Gastrocnemius medialis (tissue), 4 donors: ENCODE results near the gene MTOR.

ENCODE experiments used
- POLR2A ChIP-seq, 2 donors: fragments of 450-650 bp; IDR thresholded peaks; one replicate each; pipeline ENCODE4 v1.6.1; 2017; ENCODE audit warnings: antibody characterized with exemption in 2 of 2, mild to moderate bottlenecking in 2 of 2, moderate library complexity in 2 of 2
- TF ChIP-seq, protein P1 (sequence below), 5 experiments: fragments of 450-650 bp in 3 of 5; fragments of 200-600 bp in 2 of 5; sonication (generic) in 2 of 5; IDR thresholded peaks in 4 of 5; conservative IDR thresholded peaks in 1 of 5; 1 replicate in 4 of 5; 2 replicates in 1 of 5; pipeline ENCODE4 v1.5.1; 2016 to 2019; ENCODE audit warnings: antibody characterized with exemption in 5 of 5, mild to moderate bottlenecking in 3 of 5, moderate library complexity in 3 of 5

DNA sequence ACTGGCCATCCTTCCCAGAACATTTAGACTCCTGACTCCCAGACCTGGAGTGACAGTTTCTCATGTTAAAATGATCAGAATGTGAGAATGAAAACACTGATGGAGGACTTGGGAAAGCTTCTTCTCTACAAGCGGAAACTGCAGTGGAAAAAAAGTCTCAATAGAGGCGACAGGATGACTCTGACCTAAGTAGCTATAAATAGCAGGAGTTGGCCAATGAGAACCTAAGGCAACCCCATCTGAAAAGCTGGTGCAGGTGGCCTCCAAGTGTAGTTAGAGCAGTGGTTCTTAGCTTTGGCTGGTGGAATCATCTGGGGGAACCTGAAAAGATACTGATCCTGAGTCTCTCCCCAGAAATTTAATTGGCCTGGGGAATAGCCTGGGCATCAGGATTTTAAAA, 118.4 kb downstream of the MTOR start:
- TF ChIP-seq, protein P1, sequence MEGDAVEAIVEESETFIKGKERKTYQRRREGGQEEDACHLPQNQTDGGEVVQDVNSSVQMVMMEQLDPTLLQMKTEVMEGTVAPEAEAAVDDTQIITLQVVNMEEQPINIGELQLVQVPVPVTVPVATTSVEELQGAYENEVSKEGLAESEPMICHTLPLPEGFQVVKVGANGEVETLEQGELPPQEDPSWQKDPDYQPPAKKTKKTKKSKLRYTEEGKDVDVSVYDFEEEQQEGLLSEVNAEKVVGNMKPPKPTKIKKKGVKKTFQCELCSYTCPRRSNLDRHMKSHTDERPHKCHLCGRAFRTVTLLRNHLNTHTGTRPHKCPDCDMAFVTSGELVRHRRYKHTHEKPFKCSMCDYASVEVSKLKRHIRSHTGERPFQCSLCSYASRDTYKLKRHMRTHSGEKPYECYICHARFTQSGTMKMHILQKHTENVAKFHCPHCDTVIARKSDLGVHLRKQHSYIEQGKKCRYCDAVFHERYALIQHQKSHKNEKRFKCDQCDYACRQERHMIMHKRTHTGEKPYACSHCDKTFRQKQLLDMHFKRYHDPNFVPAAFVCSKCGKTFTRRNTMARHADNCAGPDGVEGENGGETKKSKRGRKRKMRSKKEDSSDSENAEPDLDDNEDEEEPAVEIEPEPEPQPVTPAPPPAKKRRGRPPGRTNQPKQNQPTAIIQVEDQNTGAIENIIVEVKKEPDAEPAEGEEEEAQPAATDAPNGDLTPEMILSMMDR (IDR thresholded peaks at IDR 0.05 in 4 of 5, conservative IDR thresholded peaks at IDR 0.05 in 1 of 5) = no peak
- TF ChIP-seq POLR2A (IDR thresholded peaks at IDR 0.05) = no peak
